ENCODE measurements around the gene TBXAS1.

DNA sequence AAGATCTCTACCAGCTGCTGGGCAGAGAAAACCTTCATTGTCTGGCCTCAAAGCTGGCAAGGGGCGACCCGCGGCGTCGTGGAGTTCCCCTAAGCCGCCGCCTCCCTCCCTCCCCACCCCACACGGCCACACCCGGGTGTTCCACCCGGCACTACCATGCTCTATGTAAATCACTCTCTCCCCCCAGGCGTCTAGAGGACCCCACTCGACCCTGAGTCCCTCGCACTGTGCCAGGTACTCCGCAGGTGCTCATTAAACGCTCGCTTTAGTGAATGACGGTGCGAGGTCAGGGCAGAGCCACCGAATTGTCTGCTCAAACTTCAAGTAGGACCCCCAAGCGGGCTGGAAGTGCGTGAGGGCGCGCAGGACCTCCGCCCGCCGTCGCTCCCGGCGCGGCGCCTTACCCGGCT is 233.1 kb downstream of the TBXAS1 start:
- TF ChIP-seq, protein P1, sequence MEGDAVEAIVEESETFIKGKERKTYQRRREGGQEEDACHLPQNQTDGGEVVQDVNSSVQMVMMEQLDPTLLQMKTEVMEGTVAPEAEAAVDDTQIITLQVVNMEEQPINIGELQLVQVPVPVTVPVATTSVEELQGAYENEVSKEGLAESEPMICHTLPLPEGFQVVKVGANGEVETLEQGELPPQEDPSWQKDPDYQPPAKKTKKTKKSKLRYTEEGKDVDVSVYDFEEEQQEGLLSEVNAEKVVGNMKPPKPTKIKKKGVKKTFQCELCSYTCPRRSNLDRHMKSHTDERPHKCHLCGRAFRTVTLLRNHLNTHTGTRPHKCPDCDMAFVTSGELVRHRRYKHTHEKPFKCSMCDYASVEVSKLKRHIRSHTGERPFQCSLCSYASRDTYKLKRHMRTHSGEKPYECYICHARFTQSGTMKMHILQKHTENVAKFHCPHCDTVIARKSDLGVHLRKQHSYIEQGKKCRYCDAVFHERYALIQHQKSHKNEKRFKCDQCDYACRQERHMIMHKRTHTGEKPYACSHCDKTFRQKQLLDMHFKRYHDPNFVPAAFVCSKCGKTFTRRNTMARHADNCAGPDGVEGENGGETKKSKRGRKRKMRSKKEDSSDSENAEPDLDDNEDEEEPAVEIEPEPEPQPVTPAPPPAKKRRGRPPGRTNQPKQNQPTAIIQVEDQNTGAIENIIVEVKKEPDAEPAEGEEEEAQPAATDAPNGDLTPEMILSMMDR (IDR thresholded peaks at IDR 0.05), result no peak
- TF ChIP-seq ZFX (IDR thresholded peaks at IDR 0.05; ENCODE audit: borderline replicate concordance), result no peak

All from 22Rv1 (cell line).